PC-3 (cell line): ENCODE data around the gene OR1I1. TPM values are rescaled to one million over a fixed set of nuclear protein-coding genes. Genes with fewer than 3 reads are reported as not detected.
"Not testable (repeated sequence)": the region's sequence is repeated elsewhere in the genome, so short reads cannot be mapped to it uniquely, and the experiment has no call there.

Source experiments
- ATAC-seq: fragments of 200-7000 bp; cut with Tn5 transposase; 2 replicates; pipeline ENCODE4 v1.9.1; 2020; ENCODE audit warnings: mild to moderate bottlenecking, moderate library complexity
- BruUV-seq: library from RNA; stranded (reverse); fragments of 400-500 nt; replicated peaks from 2 replicates; lab custom pipeline; 2021; lab: Mats Ljungman, UMichigan
- CTCF ChIA-PET: fragments of 300-600 bp; sonication (Branson Sonifier 250); formaldehyde crosslinking; loops from one replicate; lab custom pipeline; 2022; ENCODE audit warnings: antibody characterized with exemption; lab: Charles Lee
- POLR2A ChIA-PET: fragments of 300-600 bp; sonication (Branson Sonifier 250); formaldehyde crosslinking; loops from one replicate; lab custom pipeline; 2022; ENCODE audit warnings: antibody characterized with exemption; ENCODE audit not compliant: unreplicated experiment; lab: Charles Lee
- DNase-seq: peaks from one replicate; pipeline ENCODE4 v3.0.0-alpha.2; 2015
- H2AFZ ChIP-seq: fragments of 300-600 bp; sonication (generic); 2 replicates; pipeline ENCODE4 v1.6.0; 2016; ENCODE audit warnings: antibody characterized with exemption, low read length
- H3F3A ChIP-seq: fragments of 300-600 bp; sonication (generic); one replicate; pipeline ENCODE4 v1.6.0; 2017; ENCODE audit warnings: antibody characterized with exemption, low read length, control low read depth, mild to moderate bottlenecking; ENCODE audit not compliant: unreplicated experiment
- H3K27ac ChIP-seq: fragments of 300-600 bp; sonication (generic); 2 replicates; pipeline ENCODE4 v1.5.1; 2016; ENCODE audit warnings: mild to moderate bottlenecking, low read length
- H3K27me3 ChIP-seq: fragments of 300-600 bp; sonication (generic); 2 replicates; pipeline ENCODE4 v1.6.1; 2016; ENCODE audit warnings: low read length, mixed read lengths
- H3K36me3 ChIP-seq: fragments of 300-600 bp; sonication (generic); 2 replicates; pipeline ENCODE4 v1.6.1; 2016; ENCODE audit warnings: low read depth, mixed run types, low read length, mixed read lengths
- H3K4me1 ChIP-seq: fragments of 300-600 bp; sonication (generic); 2 replicates; pipeline ENCODE4 v1.5.1; 2016; ENCODE audit warnings: low read length; ENCODE audit not compliant: insufficient read depth
- H3K4me2 ChIP-seq: fragments of 300-600 bp; sonication (generic); 2 replicates; pipeline ENCODE4 v1.6.0; 2016; ENCODE audit warnings: low read length
- H3K4me3 ChIP-seq: fragments of 300-600 bp; sonication (generic); 2 replicates; pipeline ENCODE4 v1.5.1; 2016; ENCODE audit warnings: mild to moderate bottlenecking, low read length, mixed read lengths
- H3K79me2 ChIP-seq: fragments of 300-600 bp; sonication (generic); 2 replicates; pipeline ENCODE4 v1.6.1; 2017; ENCODE audit warnings: low read length, mixed read lengths
- H3K9ac ChIP-seq: fragments of 300-600 bp; sonication (generic); 2 replicates; pipeline ENCODE4 v1.6.0; 2016; ENCODE audit warnings: mild to moderate bottlenecking, low read length
- H3K9me2 ChIP-seq: fragments of 300-600 bp; sonication (generic); replicated peaks from 2 replicates; pipeline ENCODE4 v1.6.1; 2016; ENCODE audit warnings: mixed run types, low read length, mixed read lengths
- H3K9me3 ChIP-seq: fragments of 300-600 bp; sonication (generic); 2 replicates; pipeline ENCODE4 v1.6.1; 2016; ENCODE audit warnings: low read length, mixed read lengths
- H4K20me1 ChIP-seq: fragments of 300-600 bp; sonication (generic); 2 replicates; pipeline ENCODE4 v1.6.1; 2016; ENCODE audit warnings: low read length, mixed read lengths
- CTCF ChIP-seq: fragments of 300-600 bp; sonication (generic); conservative IDR thresholded peaks from 2 replicates; pipeline ENCODE4 v1.5.1; 2017; ENCODE audit warnings: antibody characterized with exemption, low read depth, mild to moderate bottlenecking, low read length
- EZH2 ChIP-seq: fragments of 300-600 bp; sonication (generic); IDR thresholded peaks from one replicate; pipeline ENCODE4 v1.6.1; 2017; ENCODE audit warnings: antibody characterized with exemption, mild to moderate bottlenecking, low read length; ENCODE audit not compliant: unreplicated experiment
- EZH2phosphoT487 ChIP-seq: fragments of 300-600 bp; sonication (generic); IDR thresholded peaks from 2 replicates; pipeline ENCODE4 v1.6.1; 2018; ENCODE audit warnings: mild to moderate bottlenecking, antibody characterized with exemption, low read length, borderline replicate concordance
- intact Hi-C: fragments of 100-400 bp; cut with micrococcal nuclease; formaldehyde crosslinking; loops from 2 replicates; pipeline ENCODE4 v1.9.0; 2023
- total RNA-seq: library from RNA; depleted of rRNA; stranded (reverse); fragments of >200 nt; gene quantifications from 2 replicates; pipeline ENCODE4 v1.2.3, GENCODE V29; 2014

OR1I1 gene
- total RNA-seq, 1 experiment from 2014 or later = not detected

GRCh38 chr19:15096223-15096622, 14.2 kb downstream of the OR1I1 start:
- H3K27ac ChIP-seq = no peak overlapping the region
- H3K9me2 ChIP-seq = no peaks in the 10 kb centered on the region
- intact Hi-C loops = no loop called here
- H3K27me3 ChIP-seq = no peaks in the 10 kb centered on the region
- DNase-seq = no peak
- H3K79me2 ChIP-seq = no peaks in the 10 kb centered on the region
- no peaks in the 10 kb centered on the region for H3F3A ChIP-seq
- H2AFZ ChIP-seq = no peak overlapping the region
- CTCF ChIA-PET = no interaction called here
- H3K9me3 ChIP-seq = no peaks in the 10 kb centered on the region
- peaks cover 6% of the 10 kb centered on the region for H3K4me1 ChIP-seq
- H3K4me3 ChIP-seq = no peak overlapping the region
- POLR2A ChIA-PET = no interaction called here
- H3K4me2 ChIP-seq = no peak overlapping the region
- H3K36me3 ChIP-seq = no peaks in the 10 kb centered on the region
- H3K9ac ChIP-seq = no peak overlapping the region
- TF ChIP-seq CTCF (no peak), EZH2phosphoT487 (no peak), EZH2 (no peak)
- ATAC-seq = no peak
- H4K20me1 ChIP-seq = no peaks in the 10 kb centered on the region
- no TSS peak for BruUV-seq

- intact Hi-C loops = loop anchor here (2.0 kb wide), 1 partner anchor 459 kb away; no protein-coding TSS in a partner anchor
- H3K4me2 ChIP-seq, POLR2A ChIA-PET, CTCF ChIA-PET, DNase-seq, BruUV-seq, H4K20me1 ChIP-seq, H3K79me2 ChIP-seq, H3K4me3 ChIP-seq, H3K27ac ChIP-seq, H3K9ac ChIP-seq, H2AFZ ChIP-seq, H3K36me3 ChIP-seq, H3F3A ChIP-seq, H3K4me1 ChIP-seq, H3K9me2 ChIP-seq, ATAC-seq, H3K27me3 ChIP-seq, H3K9me3 ChIP-seq: not testable (repeated sequence)
These were observed 16.0 kb downstream of the OR1I1 start for GRCh38 chr19:15097980-15098379.

GRCh38 chr19:15098460-15098859, 16.4 kb downstream of the OR1I1 start:
- Histone ChIP-seq H4K20me1 (no peaks in the 10 kb centered on the region), H3K36me3 (no peaks in the 10 kb centered on the region), H3K9me3 (no peaks in the 10 kb centered on the region), H3K4me2 (no peak overlapping the region), H3F3A (no peaks in the 10 kb centered on the region), H3K4me3 (no peak overlapping the region), H3K4me1 (no peaks in the 10 kb centered on the region; the same call in 1 of the 2 replicates), H3K9me2 (no peaks in the 10 kb centered on the region), H2AFZ (no peak overlapping the region), H3K27me3 (no peaks in the 10 kb centered on the region), H3K27ac (no peak overlapping the region), H3K79me2 (no peaks in the 10 kb centered on the region), H3K9ac (no peak overlapping the region)
- TF ChIP-seq CTCF (no peak), EZH2phosphoT487 (no peak), EZH2 (no peak)
- DNase-seq (no peak), ATAC-seq (no peak)
- ChIA-PET POLR2A (no interaction called here), CTCF (no interaction called here)
- intact Hi-C loops = loop anchor here (2.0 kb wide), 1 partner anchor 458 kb away; no protein-coding TSS in a partner anchor
- no TSS peak for BruUV-seq
